Trophoblast cell (in vitro differentiated cells and primary cell): ENCODE data around the gene TNNC2.
"Not testable (repeated sequence)": the region's sequence is repeated elsewhere in the genome, so short reads cannot be mapped to it uniquely, and the experiment has no call there.

Experiments used
- DNase-seq, 2 donors: peaks; one replicate each; pipeline ENCODE4 v3.0.0-alpha.2; 2016
- H2AFZ ChIP-seq: 2 replicates; pipeline ENCODE4 v1.6.1; 2013; ENCODE audit warnings: low read length, moderate library complexity, mild to moderate bottlenecking; ENCODE audit not compliant: insufficient read depth, poor library complexity
- H2AK5ac ChIP-seq: 2 replicates; pipeline ENCODE4 v1.6.1; 2013; ENCODE audit warnings: mild to moderate bottlenecking, low read length
- H2BK120ac ChIP-seq: 2 replicates; pipeline ENCODE4 v1.6.1; 2013; ENCODE audit warnings: low read length, mild to moderate bottlenecking, moderate library complexity; ENCODE audit not compliant: insufficient read depth, poor library complexity
- H2BK12ac ChIP-seq: 2 replicates; pipeline ENCODE4 v1.6.1; 2013; ENCODE audit warnings: mild to moderate bottlenecking, low read length, moderate library complexity
- H2BK5ac ChIP-seq: 2 replicates; pipeline ENCODE4 v1.6.1; 2013; ENCODE audit warnings: low read length, low read depth, moderate library complexity, mild to moderate bottlenecking; ENCODE audit not compliant: poor library complexity
- H3K14ac ChIP-seq: 2 replicates; pipeline ENCODE4 v1.6.1; 2013; ENCODE audit warnings: mild to moderate bottlenecking, low read length
- H3K18ac ChIP-seq: 2 replicates; pipeline ENCODE4 v1.6.1; 2013; ENCODE audit warnings: mild to moderate bottlenecking, low read length
- H3K23ac ChIP-seq: 2 replicates; pipeline ENCODE4 v1.6.1; 2013; ENCODE audit warnings: low read length
- H3K27ac ChIP-seq: 2 replicates; pipeline ENCODE4 v1.5.1; 2013; ENCODE audit warnings: low read depth, mild to moderate bottlenecking, inconsistent platforms, low read length, moderate library complexity
- H3K27me3 ChIP-seq: 2 replicates; pipeline ENCODE4 v1.6.1; 2013; ENCODE audit warnings: inconsistent platforms, mild to moderate bottlenecking, low read length, moderate library complexity; ENCODE audit not compliant: insufficient read depth
- H3K36me3 ChIP-seq, 2 experiments: 1 replicate in 1 of 2; 2 replicates in 1 of 2; pipeline ENCODE4 v1.6.1; 2013; ENCODE audit warnings: low read length in 2 of 2, mild to moderate bottlenecking in 2 of 2, moderate library complexity in 1 of 2; ENCODE audit not compliant: insufficient read depth in 2 of 2, control insufficient read depth in 1 of 2
- H3K4ac ChIP-seq: 2 replicates; pipeline ENCODE4 v1.6.1; 2013; ENCODE audit warnings: low read depth, mild to moderate bottlenecking, low read length, moderate library complexity
- H3K4me1 ChIP-seq, 2 experiments: 1 replicate in 1 of 2; 2 replicates in 1 of 2; pipeline ENCODE4 v1.6.1; 2013; ENCODE audit warnings: low read length in 2 of 2, mild to moderate bottlenecking in 2 of 2, moderate library complexity in 1 of 2; ENCODE audit not compliant: insufficient read depth in 2 of 2, control insufficient read depth in 1 of 2
- H3K4me2 ChIP-seq: 2 replicates; pipeline ENCODE4 v1.6.1; 2013; ENCODE audit warnings: inconsistent platforms, mild to moderate bottlenecking, low read length, moderate library complexity
- H3K4me3 ChIP-seq: 2 replicates; pipeline ENCODE4 v1.5.1; 2013; ENCODE audit warnings: mild to moderate bottlenecking, low read depth, low read length, inconsistent platforms
- H3K79me1 ChIP-seq: one replicate; pipeline ENCODE4 v1.6.1; 2013; ENCODE audit warnings: low read length
- H3K79me2 ChIP-seq: 2 replicates; pipeline ENCODE4 v1.6.1; 2013; ENCODE audit warnings: low read length, mild to moderate bottlenecking; ENCODE audit not compliant: control insufficient read depth, insufficient read depth, poor library complexity
- H3K9ac ChIP-seq: 2 replicates; pipeline ENCODE4 v1.6.1; 2013; ENCODE audit warnings: mild to moderate bottlenecking, low read length
- H3K9me3 ChIP-seq: 2 replicates; pipeline ENCODE4 v1.6.1; 2013; ENCODE audit warnings: low read depth, mild to moderate bottlenecking, control low read depth, inconsistent platforms, low read length; ENCODE audit not compliant: insufficient read depth
- H4K12ac ChIP-seq: 2 replicates; pipeline ENCODE4 v1.6.1; 2013; ENCODE audit warnings: low read depth, mild to moderate bottlenecking, low read length, moderate library complexity
- H4K8ac ChIP-seq: 2 replicates; pipeline ENCODE4 v1.6.1; 2013; ENCODE audit warnings: low read depth, mild to moderate bottlenecking, low read length, moderate library complexity
- H4K91ac ChIP-seq: one replicate; pipeline ENCODE4 v1.6.1; 2013; ENCODE audit warnings: low read depth, mild to moderate bottlenecking, low read length, moderate library complexity
- WGBS: extraction: QIAGEN DNeasy Blood & Tissue Kit; methylation state at CpG from one replicate; pipeline ENCODE4 v1.1.7; 2013; ENCODE audit warnings: missing lambda C conversion rate; ENCODE audit not compliant: insufficient read length, insufficient coverage; ENCODE audit errors: extremely low coverage; 5-methylcytosine and 5-hydroxymethylcytosine counted together

The TNNC2 gene

DNA sequence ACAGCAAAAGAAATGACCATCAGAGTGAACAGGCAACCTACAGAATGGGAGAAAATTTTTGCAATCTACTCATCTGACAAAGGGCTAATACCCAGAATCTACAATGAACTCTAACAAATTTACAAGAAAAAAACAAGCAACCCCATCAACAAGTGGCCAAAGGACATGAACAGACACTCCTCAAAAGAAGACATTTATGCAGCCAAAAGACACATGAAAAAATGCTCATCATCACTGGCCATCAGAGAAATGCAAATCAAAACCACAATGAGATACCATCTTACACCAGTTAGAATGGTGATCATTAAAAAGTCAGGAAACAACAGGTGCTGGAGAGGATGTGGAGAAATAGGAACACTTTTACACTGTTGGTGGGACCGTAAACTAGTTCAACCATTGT lies 29.6 kb downstream of the TNNC2 start:
- not testable (repeated sequence) for H3K4ac ChIP-seq, H3K4me3 ChIP-seq, H3K4me1 ChIP-seq, H3K4me2 ChIP-seq, H2BK12ac ChIP-seq, H4K8ac ChIP-seq, H2BK120ac ChIP-seq, H3K9ac ChIP-seq, H2BK5ac ChIP-seq, H3K9me3 ChIP-seq, H2AFZ ChIP-seq, H3K79me1 ChIP-seq, H2AK5ac ChIP-seq, H3K18ac ChIP-seq, H4K12ac ChIP-seq, H3K79me2 ChIP-seq, H3K14ac ChIP-seq, H3K27me3 ChIP-seq, H3K27ac ChIP-seq, DNase-seq, H4K91ac ChIP-seq, H3K23ac ChIP-seq
- peaks cover 23 to 40% of the 10 kb centered on the region in 2 experiments for H3K36me3 ChIP-seq
- no CpG with 5 or more reads among the region's 1 CpG for WGBS

DNA sequence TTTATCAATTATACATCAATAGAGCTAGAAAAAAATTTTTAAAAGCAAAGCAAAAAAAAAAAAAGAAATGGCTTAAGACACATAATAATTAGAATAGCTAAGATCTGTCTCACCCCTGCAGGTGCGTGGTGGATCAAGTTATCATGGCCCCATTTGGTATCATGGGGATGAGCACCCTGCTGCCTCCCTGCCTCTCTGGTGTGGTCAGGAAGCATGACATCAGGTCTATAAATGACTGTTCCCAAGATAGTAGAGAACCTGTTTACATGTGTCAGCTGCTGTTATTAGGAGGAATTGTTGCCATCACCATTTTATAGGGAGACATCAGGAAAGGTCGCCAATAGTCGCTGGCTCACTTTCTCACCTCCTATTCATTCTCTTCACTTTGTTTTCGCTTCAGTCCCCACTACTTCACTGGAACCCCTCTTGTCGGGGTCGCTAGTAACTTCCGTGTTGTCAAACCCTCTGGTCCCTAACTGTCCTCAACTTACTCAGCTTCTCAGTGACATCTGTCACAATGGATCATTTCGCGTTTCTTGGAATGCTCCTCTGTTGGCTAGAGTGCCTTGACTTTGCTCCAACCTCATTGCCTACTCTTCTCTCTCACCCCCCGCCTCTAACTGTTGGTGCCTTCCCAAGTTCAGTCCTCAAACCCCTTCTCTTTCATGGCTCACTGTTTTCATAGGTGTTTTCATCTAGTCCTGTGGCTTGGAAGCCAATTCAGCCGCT lies 30.6 kb downstream of the TNNC2 start:
- no CpG with 5 or more reads among the region's 11 CpGs for WGBS
- Histone ChIP-seq H3K79me2 (peaks cover 5% of the 10 kb centered on the region), H3K79me1 (peaks cover 4% of the 10 kb centered on the region), H4K8ac (no peak overlapping the region), H3K18ac (no peak overlapping the region), H3K36me3 (peaks cover 18 to 32% of the 10 kb centered on the region in 2 experiments), H2AK5ac (no peak overlapping the region), H3K9ac (no peak overlapping the region), H3K9me3 (peaks cover 2% of the 10 kb centered on the region), H3K4me2 (no peak overlapping the region), H2AFZ (no peak overlapping the region), H2BK12ac (no peak overlapping the region), H3K4ac (no peak overlapping the region), H3K4me1 (peaks cover 3 to 7% of the 10 kb centered on the region in 2 experiments), H3K27ac (no peak overlapping the region), H4K91ac (no peak overlapping the region), H2BK120ac (no peak overlapping the region), H4K12ac (no peak overlapping the region), H2BK5ac (no peak overlapping the region), H3K14ac (no peak overlapping the region), H3K23ac (no peak overlapping the region), H3K4me3 (no peak overlapping the region), H3K27me3 (no peaks in the 10 kb centered on the region)
- no peak for DNase-seq

DNA sequence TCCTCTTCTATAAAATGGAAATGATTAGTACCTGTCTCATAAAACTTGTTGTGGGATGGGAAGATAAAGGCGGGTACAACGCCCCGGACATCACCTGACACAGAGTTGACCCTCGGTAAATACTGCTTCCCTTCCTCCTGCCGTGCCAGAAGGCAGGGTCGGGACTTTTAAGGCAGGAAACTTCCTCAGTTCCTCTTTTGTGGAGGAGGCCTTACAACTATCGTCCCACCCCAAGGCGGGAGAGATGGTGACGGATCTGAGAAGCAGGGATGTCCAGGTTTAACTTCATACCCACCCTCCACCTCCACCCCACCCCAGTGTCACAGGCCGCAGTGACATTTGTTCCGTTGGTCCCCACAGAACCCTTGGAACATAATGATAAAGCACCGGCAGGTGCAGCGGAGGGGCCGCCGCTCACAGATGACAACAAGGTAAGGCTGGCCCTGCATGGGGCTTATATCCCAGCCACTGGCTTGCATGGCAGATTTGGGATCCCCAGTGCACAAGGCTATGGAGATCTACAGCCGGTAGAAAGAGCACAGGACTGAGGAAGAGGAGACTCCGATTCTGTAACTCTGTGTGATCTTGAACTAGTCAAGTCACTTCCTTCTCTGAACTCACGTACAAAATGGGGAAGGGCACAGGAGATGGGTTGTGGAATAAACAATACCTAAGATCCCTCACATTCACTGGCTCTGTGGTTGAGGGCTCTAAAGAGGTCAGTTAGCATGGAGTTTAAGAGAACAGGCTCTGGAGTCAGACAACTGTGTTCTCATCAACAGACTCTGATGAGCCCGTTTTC lies 34.6 kb downstream of the TNNC2 start:
- WGBS: no CpG with 5 or more reads among the region's 19 CpGs
- Histone ChIP-seq H3K14ac (peak overlapping the region; percentile 84), H4K8ac (peak overlapping the region; percentile 98), H3K79me1 (peaks cover 4% of the 10 kb centered on the region), H3K79me2 (peaks cover 5% of the 10 kb centered on the region), H3K9ac (peak overlapping the region; percentile 93), H2BK12ac (no peak overlapping the region), H3K9me3 (no peaks in the 10 kb centered on the region), H3K18ac (peak overlapping the region; percentile 14), H3K27ac (no peak overlapping the region), H4K91ac (peak overlapping the region; percentile 93), H2BK120ac (no peak overlapping the region), H3K4me2 (peak overlapping the region; percentile 98), H2BK5ac (no peak overlapping the region), H3K4me3 (peak overlapping the region; percentile 96), H2AK5ac (no peak overlapping the region), H3K36me3 (peaks cover 13 to 23% of the 10 kb centered on the region in 2 experiments), H3K23ac (no peak overlapping the region), H3K27me3 (no peaks in the 10 kb centered on the region), H4K12ac (peak overlapping the region; percentile 72), H3K4me1 (peaks cover 3 to 9% of the 10 kb centered on the region in 2 experiments), H2AFZ (peak overlapping the region; percentile 91), H3K4ac (peak overlapping the region; percentile 77)
- peak in 1 of 2 donors; percentile 25 for DNase-seq

DNA sequence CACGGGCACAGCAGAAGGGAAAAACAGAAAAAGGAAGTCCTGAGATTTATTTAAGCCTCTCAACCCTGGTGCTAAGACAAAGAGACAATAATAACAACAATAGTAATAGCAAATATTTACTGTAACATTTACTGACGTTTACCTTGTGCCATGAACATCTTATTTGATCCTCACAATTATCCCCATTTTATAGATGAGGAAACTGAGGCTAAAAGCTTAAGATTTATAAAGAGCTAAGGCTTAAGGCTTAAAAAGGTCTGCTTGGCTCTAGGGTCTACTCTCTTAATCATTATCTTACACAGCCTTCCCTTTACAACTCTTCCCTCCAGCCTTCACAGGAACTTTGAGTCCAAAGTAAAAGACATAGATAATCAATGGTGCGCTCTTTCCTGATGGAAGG lies 38.8 kb downstream of the TNNC2 start:
- no peak overlapping the region for H3K23ac ChIP-seq
- H3K14ac ChIP-seq: no peak overlapping the region
- H3K36me3 ChIP-seq: no peaks in the 10 kb centered on the region
- H3K4me2 ChIP-seq: no peak overlapping the region
- H4K91ac ChIP-seq: no peak overlapping the region
- H2AFZ ChIP-seq: no peak overlapping the region
- no peak overlapping the region for H4K8ac ChIP-seq
- H2BK120ac ChIP-seq: no peak overlapping the region
- no peak overlapping the region for H3K27ac ChIP-seq
- no peak overlapping the region for H3K9ac ChIP-seq
- no peaks in the 10 kb centered on the region for H3K9me3 ChIP-seq
- no peaks in the 10 kb centered on the region for H3K27me3 ChIP-seq
- H3K4me3 ChIP-seq: no peak overlapping the region
- H3K4me1 ChIP-seq: peaks cover 3 to 9% of the 10 kb centered on the region in 2 experiments
- no peak overlapping the region for H4K12ac ChIP-seq
- peaks cover 4% of the 10 kb centered on the region for H3K79me1 ChIP-seq
- no peak overlapping the region for H2BK5ac ChIP-seq
- no peak overlapping the region for H3K4ac ChIP-seq
- DNase-seq: no peak
- H3K79me2 ChIP-seq: peaks cover 5% of the 10 kb centered on the region
- H3K18ac ChIP-seq: no peak overlapping the region
- no peak overlapping the region for H2BK12ac ChIP-seq
- WGBS: no CpG with 5 or more reads among the region's 3 CpGs
- no peak overlapping the region for H2AK5ac ChIP-seq
